ELR (cell line): ENCODE measurements around the gene TADA2B.

ENCODE experiments used
- DNase-seq: peaks from one replicate; pipeline ENCODE4 v3.0.0-alpha.2; 2015; ENCODE audit warnings: low read depth

TADA2B gene

GRCh38 chr4:7017446-7018048, 25.6 kb upstream of the TADA2B start:
- DNase-seq: no peak

- no peak for DNase-seq
These were observed 24.9 kb upstream of the TADA2B start for GRCh38 chr4:7018281-7018680.

- DNase-seq: no peak
These were observed 23.8 kb upstream of the TADA2B start for GRCh38 chr4:7019367-7019766.

GRCh38 chr4:7020290-7020689, 22.9 kb upstream of the TADA2B start:
- no peak for DNase-seq

- DNase-seq: no peak
These were observed 22.3 kb upstream of the TADA2B start for GRCh38 chr4:7020856-7021255.

- no peak for DNase-seq
These were observed 21.8 kb upstream of the TADA2B start for GRCh38 chr4:7021355-7021754.

- peak; percentile 97 for DNase-seq
These were observed 21.1 kb upstream of the TADA2B start for GRCh38 chr4:7021930-7022664.

GRCh38 chr4:7023486-7023885, 19.7 kb upstream of the TADA2B start:
- DNase-seq: no peak

- DNase-seq: no peak
These were observed 19.3 kb upstream of the TADA2B start for GRCh38 chr4:7023901-7024300.

GRCh38 chr4:7024336-7024890, 18.8 kb upstream of the TADA2B start:
- no peak for DNase-seq

GRCh38 chr4:7025040-7025602, 18.1 kb upstream of the TADA2B start:
- no peak for DNase-seq

- DNase-seq: no peak
These were observed 17.1 kb upstream of the TADA2B start for GRCh38 chr4:7026107-7026506.

- DNase-seq: no peak
These were observed 15.9 kb upstream of the TADA2B start for GRCh38 chr4:7027284-7027683.

GRCh38 chr4:7027913-7028312, 15.3 kb upstream of the TADA2B start:
- DNase-seq: no peak

GRCh38 chr4:7029212-7029611, 14.0 kb upstream of the TADA2B start:
- no peak for DNase-seq

GRCh38 chr4:7029921-7030320, 13.3 kb upstream of the TADA2B start:
- no peak for DNase-seq

- DNase-seq: no peak
These were observed 12.3 kb upstream of the TADA2B start for GRCh38 chr4:7030856-7031255.

GRCh38 chr4:7031558-7032449, 11.4 kb upstream of the TADA2B start:
- no peak for DNase-seq

- DNase-seq: no peak
These were observed 10.6 kb upstream of the TADA2B start for GRCh38 chr4:7032596-7032995.

- peak; percentile 55 for DNase-seq
These were observed 8.7 kb upstream of the TADA2B start for GRCh38 chr4:7034262-7035081.

- no peak for DNase-seq
These were observed 5.7 kb upstream of the TADA2B start for GRCh38 chr4:7037425-7037824.
